K562 (cell line): ENCODE measurements around the gene HDAC5. TPM values are rescaled to one million over a fixed set of nuclear protein-coding genes. Genes with fewer than 3 reads are reported as not detected.

Experiments
- EGR1 ChIP-seq: fragments of 450-650 bp; conservative IDR thresholded peaks from 2 replicates; pipeline ENCODE4 v1.6.1; 2017; ENCODE audit warnings: mild to moderate bottlenecking
- GTF2E2 ChIP-seq: fragments of 200-800 bp; sonication (Bioruptor generic); IDR thresholded peaks from 2 replicates; pipeline ENCODE4 v1.6.1; 2016; ENCODE audit warnings: missing genetic modification characterization, missing compliant biosample characterization
- KLF10 ChIP-seq: fragments of 250-450 bp; sonication (Bioruptor Pico); IDR thresholded peaks from 2 replicates; pipeline ENCODE4 v1.6.1; 2021; ENCODE audit warnings: matching md5 sums
- MEF2A ChIP-seq: IDR thresholded peaks from 2 replicates; pipeline ENCODE4 v1.6.1; 2011; ENCODE audit warnings: low read depth, mild to moderate bottlenecking, low read length, moderate library complexity; ENCODE audit not compliant: control insufficient read depth
- NCOA6 ChIP-seq: fragments of 450-650 bp; IDR thresholded peaks from 2 replicates; pipeline ENCODE4 v1.6.1; 2017; ENCODE audit warnings: mild to moderate bottlenecking
- NKRF ChIP-seq: fragments of 450-650 bp; IDR thresholded peaks from 2 replicates; pipeline ENCODE4 v1.6.1; 2016; ENCODE audit warnings: borderline replicate concordance
- SMC3 ChIP-seq: conservative IDR thresholded peaks from 2 replicates; pipeline ENCODE4 v1.6.1; 2011; ENCODE audit warnings: low read depth, low read length, improper control_type of control experiment; ENCODE audit not compliant: insufficient read depth
- SRSF1 ChIP-seq: fragments of 200-400 bp; formaldehyde crosslinking; IDR thresholded peaks from 2 replicates; pipeline ENCODE4 v1.6.1; 2017; ENCODE audit warnings: mild to moderate bottlenecking, low read depth, low read length, moderate library complexity
- TAF7 ChIP-seq: fragments of 450-650 bp; IDR thresholded peaks from 2 replicates; pipeline ENCODE4 v1.6.1; 2016; ENCODE audit warnings: missing genetic modification characterization, missing compliant biosample characterization
- THAP7 ChIP-seq: fragments of 250-450 bp; sonication (Bioruptor Pico); IDR thresholded peaks from 2 replicates; pipeline ENCODE4 v1.5.0; 2021
- ZNF174 ChIP-seq: fragments of 250-450 bp; sonication (Bioruptor Pico); IDR thresholded peaks from 2 replicates; pipeline ENCODE4 v1.4.0; 2020; ENCODE audit warnings: mild to moderate bottlenecking
- ZNF696 ChIP-seq: fragments of 250-450 bp; sonication (Bioruptor Pico); conservative IDR thresholded peaks from 2 replicates; pipeline ENCODE4 v1.4.0; 2020; ENCODE audit warnings: mild to moderate bottlenecking, moderate library complexity
- polyA plus RNA-seq, 8 experiments: library from polyadenylated mRNA; depleted of rRNA in 4 of 8; stranded (reverse) in 5 of 8; unstranded in 3 of 8; fragments of >200 nt; fragmentation: Nextera tagmentation in 2 of 8; fragmentation: Illumina TruSeq in 1 of 8; extraction: Ambion mirVana in 2 of 8; extraction: Trizol in 1 of 8; gene quantifications; 2 replicates each; pipeline versions ENCODE4 v1.2.1 to v1.2.3, GENCODE V29; 2011 to 2014; ENCODE audit warnings: inconsistent platforms in 1 of 8, missing spikeins in 1 of 8
- total RNA-seq, 7 experiments: library from RNA; depleted of rRNA in 6 of 7; stranded (reverse); fragments of >200 nt in 6 of 7; fragmentation: Illumina TruSeq in 2 of 7; extraction: Trizol in 2 of 7; gene quantifications; 2 replicates each; pipeline versions ENCODE4 v1.2.1 to v1.2.3, GENCODE V29; 2011 to 2021; ENCODE audit warnings: low replicate concordance in 1 of 7
- TF ChIP-seq, protein P1 (sequence below), 2 experiments: fragments of 450-650 bp; IDR thresholded peaks; 2 replicates each; pipeline ENCODE4 v1.6.1; 2016; ENCODE audit warnings: mild to moderate bottlenecking in 2 of 2, borderline replicate concordance in 1 of 2, low read depth in 1 of 2, moderate library complexity in 1 of 2

The HDAC5 gene
- total and polyA plus RNA-seq, 9 of the 15 experiments (the other 6 are each of a cell fraction or from before 2014, with no cell fraction given), result 0.45 to 26.2 (median 16.4) TPM

DNA sequence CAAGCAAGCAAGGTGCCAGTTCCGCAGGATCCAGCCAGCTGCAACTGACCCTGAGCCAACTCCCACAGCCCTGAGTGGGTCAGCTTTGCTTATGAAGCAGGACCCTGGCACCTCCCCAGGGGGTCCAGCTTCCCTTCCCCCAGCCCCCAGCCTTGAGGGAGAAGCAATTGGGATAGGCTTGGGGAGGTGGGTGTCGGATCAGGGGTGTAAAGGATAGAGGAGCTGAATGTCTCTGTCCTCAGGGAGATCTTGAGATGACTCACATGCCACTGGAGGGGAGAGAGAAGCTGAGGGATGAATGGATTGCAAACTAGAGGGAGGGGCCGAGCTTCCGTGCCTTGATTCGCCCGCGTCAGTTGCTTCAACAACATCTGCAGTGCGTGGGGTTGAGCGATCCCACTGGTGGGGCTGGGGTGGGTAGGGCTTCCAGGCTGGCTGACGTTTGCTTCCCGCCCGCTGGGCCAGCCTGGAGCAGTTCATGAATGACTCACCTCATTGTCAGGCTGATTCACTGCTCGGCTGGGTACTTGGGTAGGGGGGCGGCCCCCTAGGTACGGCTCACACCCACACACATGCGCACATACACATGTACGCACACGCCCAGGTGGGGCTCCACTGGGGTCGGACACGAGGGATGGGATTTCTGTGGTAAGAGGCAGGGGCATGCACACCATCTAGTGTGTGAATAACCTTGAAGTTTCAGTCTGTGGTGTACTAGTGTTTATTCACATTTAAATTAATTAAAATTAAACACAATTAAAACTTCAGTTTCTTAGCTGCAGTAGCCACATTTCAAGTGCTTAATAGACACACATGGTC is 14.7 kb upstream of the HDAC5 start (continued):
- TF ChIP-seq MEF2A (no peak), GTF2E2 (tag) (no peak), SRSF1 (no peak), EGR1 (peak; percentile 97), TAF7 (no peak), THAP7 (no peak), ZNF696 (no peak), NKRF (no peak; the same call in 1 of the 2 replicates), SMC3 (no peak), KLF10 (no peak), NCOA6 (no peak), ZNF174 (no peak)
- TF ChIP-seq, protein P1, sequence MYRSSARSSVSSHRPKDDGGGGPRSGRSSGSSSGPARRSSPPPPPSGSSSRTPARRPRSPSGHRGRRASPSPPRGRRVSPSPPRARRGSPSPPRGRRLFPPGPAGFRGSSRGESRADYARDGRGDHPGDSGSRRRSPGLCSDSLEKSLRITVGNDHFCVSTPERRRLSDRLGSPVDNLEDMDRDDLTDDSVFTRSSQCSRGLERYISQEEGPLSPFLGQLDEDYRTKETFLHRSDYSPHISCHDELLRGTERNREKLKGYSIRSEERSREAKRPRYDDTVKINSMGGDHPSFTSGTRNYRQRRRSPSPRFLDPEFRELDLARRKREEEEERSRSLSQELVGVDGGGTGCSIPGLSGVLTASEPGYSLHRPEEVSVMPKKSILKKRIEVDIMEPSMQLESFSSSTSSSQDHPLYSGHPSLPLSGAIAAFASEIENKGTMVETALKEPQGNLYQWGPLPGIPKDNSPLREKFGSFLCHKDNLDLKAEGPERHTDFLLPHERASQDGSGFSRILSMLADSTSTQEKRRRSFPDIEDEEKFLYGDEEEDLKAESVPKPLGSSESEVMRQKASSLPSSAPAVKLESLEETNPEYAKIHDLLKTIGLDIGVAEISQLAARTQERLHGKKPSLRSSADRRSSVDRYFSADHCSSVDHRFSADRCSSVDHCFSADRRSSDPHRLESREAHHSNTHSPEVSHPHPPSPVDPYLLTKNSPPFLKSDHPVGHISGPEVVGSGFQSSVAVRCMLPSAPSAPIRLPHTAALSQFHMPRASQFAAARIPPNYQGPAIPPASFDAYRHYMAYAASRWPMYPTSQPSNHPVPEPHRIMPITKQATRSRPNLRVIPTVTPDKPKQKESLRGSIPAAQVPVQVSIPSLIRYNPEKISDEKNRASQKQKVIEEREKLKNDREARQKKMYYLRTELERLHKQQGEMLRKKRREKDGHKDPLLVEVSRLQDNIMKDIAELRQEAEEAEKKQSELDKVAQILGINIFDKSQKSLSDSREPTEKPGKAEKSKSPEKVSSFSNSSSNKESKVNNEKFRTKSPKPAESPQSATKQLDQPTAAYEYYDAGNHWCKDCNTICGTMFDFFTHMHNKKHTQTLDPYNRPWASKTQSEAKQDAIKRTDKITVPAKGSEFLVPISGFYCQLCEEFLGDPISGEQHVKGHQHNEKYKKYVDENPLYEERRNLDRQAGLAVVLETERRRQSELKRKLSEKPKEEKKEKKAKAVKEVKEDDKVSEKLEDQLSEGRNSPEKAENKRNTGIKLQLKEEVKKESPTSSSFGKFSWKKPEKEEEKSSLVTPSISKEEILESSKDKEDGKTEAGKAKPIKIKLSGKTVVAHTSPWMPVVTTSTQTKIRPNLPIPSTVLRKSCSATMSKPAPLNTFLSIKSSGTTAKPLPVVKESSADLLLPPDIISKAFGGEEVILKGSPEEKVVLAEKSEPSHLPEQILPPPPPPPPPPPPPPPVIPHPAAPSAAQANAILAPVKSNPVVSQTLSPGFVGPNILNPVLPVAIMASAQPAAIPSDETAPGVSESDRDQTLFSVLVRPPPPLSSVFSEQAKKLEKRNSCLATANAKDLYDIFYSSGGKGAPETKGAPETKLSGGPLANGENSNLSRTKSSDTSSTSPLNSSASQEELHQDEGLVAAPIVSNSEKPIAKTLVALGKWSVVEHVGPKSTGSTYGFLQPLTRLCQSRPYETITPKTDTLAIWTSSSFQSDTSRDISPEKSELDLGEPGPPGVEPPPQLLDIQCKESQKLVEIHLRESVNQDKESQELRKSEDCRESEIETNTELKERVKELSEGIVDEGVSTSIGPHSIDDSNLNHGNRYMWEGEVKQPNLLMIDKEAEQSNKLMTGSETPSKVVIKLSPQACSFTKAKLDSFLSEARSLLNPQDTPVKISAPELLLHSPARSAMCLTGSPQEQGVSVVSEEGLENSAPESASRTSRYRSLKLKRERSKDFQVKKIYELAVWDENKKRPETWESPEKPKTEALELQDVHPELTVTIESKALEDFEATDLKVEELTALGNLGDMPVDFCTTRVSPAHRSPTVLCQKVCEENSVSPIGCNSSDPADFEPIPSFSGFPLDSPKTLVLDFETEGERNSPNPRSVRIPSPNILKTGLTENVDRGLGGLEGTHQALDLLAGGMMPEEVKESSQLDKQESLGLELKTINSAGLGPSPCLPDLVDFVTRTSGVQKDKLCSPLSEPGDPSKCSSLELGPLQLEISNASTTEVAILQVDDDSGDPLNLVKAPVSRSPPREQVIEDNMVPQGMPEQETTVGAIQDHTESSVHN (IDR thresholded peaks at IDR 0.05; ENCODE audit: borderline replicate concordance in 1 of 2, low read depth in 1 of 2), result peak in 1 of 2 experiments; percentile 60; a peak in 2 of 4 replicates
